Testis (tissue), 3 donors: Measurements from ENCODE around the gene TENM4. TPM values are rescaled to one million over a fixed set of nuclear protein-coding genes. Genes with fewer than 3 reads are reported as not detected.

Experiments
- DNase-seq: peaks from one replicate; pipeline ENCODE4 v3.0.0-alpha.2; 2019
- H3K27ac ChIP-seq, 2 donors: fragments of 200-600 bp; sonication (generic); one replicate each; pipeline ENCODE4 v1.5.1; 2019
- H3K27me3 ChIP-seq: fragments of 200-600 bp; sonication (generic); one replicate; pipeline ENCODE4 v1.5.1; 2019
- H3K36me3 ChIP-seq: fragments of 200-600 bp; sonication (generic); one replicate; pipeline ENCODE4 v1.5.1; 2017; ENCODE audit warnings: low read depth; ENCODE audit errors: missing control alignments
- H3K4me1 ChIP-seq: fragments of 200-600 bp; sonication (generic); one replicate; pipeline ENCODE4 v1.5.1; 2019
- H3K4me3 ChIP-seq, 2 donors: fragments of 200-600 bp; sonication (generic); one replicate each; pipeline ENCODE4 v1.5.1; 2017 to 2019
- H3K9me3 ChIP-seq: fragments of 200-600 bp; sonication (generic); one replicate; pipeline ENCODE4 v1.5.1; 2017
- POLR2A ChIP-seq: fragments of 450-650 bp; IDR thresholded peaks from one replicate; pipeline ENCODE4 v1.6.1; 2017; ENCODE audit warnings: antibody characterized with exemption, mild to moderate bottlenecking, moderate library complexity
- WGBS, 2 donors: methylation state at CpG; one replicate each; pipeline ENCODE4 v1.1.5; 2018; 5-methylcytosine and 5-hydroxymethylcytosine counted together
- intact Hi-C: fragments of 100-400 bp; cut with DNase I; formaldehyde crosslinking; loops from one replicate; pipeline ENCODE4 v1.15.1; 2023; ENCODE audit warnings: low total_unique reads
- polyA plus RNA-seq: library from polyadenylated mRNA; stranded (reverse); fragments of 350-450 nt; fragmentation: Illumina TruSeq; extraction: RNeasy Lipid Tissue Mini Kit (QIAGEN cat#74804); gene quantifications from one replicate; pipeline ENCODE4 v1.2.3, GENCODE V29; 2014; ENCODE audit warnings: low read depth, low replicate concordance; ENCODE audit not compliant: insufficient read depth
- total RNA-seq, 2 donors: library from RNA; depleted of rRNA; stranded (reverse); fragments of >200 nt; gene quantifications; one replicate each; pipeline ENCODE4 v1.2.3, GENCODE V29; 2016
- TF ChIP-seq, protein P1 (sequence below), 3 experiments: fragments of 450-650 bp in 2 of 3; fragments of 200-600 bp in 1 of 3; sonication (generic) in 1 of 3; IDR thresholded peaks; one replicate each; pipeline ENCODE4 v1.5.1; 2016 to 2019; ENCODE audit warnings: antibody characterized with exemption in 3 of 3, mild to moderate bottlenecking in 2 of 3, moderate library complexity in 1 of 3

TENM4 gene
- total and polyA plus RNA-seq, 3 donors from 2014 or later: 10.6 to 17.9 (median 11.4) TPM

GRCh38 chr11:79362206-79362757, 78.5 kb downstream of the TENM4 start:
- no peak overlapping the region for H3K4me3 ChIP-seq
- TF ChIP-seq, protein P1, sequence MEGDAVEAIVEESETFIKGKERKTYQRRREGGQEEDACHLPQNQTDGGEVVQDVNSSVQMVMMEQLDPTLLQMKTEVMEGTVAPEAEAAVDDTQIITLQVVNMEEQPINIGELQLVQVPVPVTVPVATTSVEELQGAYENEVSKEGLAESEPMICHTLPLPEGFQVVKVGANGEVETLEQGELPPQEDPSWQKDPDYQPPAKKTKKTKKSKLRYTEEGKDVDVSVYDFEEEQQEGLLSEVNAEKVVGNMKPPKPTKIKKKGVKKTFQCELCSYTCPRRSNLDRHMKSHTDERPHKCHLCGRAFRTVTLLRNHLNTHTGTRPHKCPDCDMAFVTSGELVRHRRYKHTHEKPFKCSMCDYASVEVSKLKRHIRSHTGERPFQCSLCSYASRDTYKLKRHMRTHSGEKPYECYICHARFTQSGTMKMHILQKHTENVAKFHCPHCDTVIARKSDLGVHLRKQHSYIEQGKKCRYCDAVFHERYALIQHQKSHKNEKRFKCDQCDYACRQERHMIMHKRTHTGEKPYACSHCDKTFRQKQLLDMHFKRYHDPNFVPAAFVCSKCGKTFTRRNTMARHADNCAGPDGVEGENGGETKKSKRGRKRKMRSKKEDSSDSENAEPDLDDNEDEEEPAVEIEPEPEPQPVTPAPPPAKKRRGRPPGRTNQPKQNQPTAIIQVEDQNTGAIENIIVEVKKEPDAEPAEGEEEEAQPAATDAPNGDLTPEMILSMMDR (IDR thresholded peaks at IDR 0.05): no peak
- no peak for TF ChIP-seq POLR2A
- WGBS, 2 donors: 85 to 94% methylated on average over 4 of the region's 4 CpGs
- no peaks in the 10 kb centered on the region for H3K9me3 ChIP-seq
- no peak overlapping the region for H3K27ac ChIP-seq
- no peaks in the 10 kb centered on the region for H3K36me3 ChIP-seq
- no peak for DNase-seq
- intact Hi-C loops: no loop called here
- no peaks in the 10 kb centered on the region for H3K4me1 ChIP-seq
- H3K27me3 ChIP-seq: no peaks in the 10 kb centered on the region

DNA sequence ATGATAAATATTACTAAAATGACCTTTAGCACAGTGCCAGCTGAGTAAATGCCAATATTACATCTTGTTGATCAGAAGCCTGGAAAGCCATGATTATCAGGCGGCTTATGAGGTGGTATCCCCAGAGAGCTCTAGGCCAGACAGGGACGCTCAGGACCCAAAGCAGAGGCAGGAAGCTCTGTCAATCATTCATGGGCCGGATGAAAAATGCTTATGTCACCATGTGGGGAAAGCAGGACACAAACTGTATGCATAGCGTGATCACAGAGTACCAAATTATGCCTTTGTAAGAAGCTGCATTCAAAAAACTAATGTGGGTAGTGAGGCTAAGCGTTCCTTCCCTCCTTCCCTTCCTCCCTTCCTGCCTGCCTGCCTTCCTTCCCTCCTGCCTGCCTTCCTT, 82.6 kb downstream of the TENM4 start:
- no peak for TF ChIP-seq POLR2A
- TF ChIP-seq, protein P1 (IDR thresholded peaks at IDR 0.05): no peak
- 84 to 88% methylated on average over 5 of the region's 5 CpGs for WGBS, 2 donors
- intact Hi-C loops: no loop called here

DNA sequence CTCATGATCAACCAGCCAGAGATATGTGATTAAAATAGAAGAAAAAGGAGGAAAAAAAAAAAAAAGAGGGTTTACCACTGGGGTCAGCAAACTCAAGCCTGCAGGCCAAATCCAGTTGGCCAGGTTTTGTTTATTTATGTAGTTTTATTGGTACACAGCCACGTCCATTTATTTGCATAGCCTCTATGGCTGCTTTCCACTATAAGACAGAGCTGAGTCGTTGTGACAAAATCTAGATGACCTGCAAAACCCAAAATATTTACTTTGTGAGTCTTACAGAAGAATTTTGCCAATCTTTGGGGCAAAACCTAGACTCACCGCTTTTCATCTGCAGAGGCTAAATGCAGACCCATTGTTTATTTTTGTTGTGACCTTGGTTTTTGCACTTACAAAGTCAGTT, 87.1 kb downstream of the TENM4 start:
- Histone ChIP-seq H3K27ac (no peak overlapping the region), H3K36me3 (no peaks in the 10 kb centered on the region), H3K4me3 (no peak overlapping the region), H3K4me1 (no peaks in the 10 kb centered on the region), H3K9me3 (no peaks in the 10 kb centered on the region), H3K27me3 (no peaks in the 10 kb centered on the region)
- no peak for TF ChIP-seq POLR2A
- TF ChIP-seq, protein P1 (IDR thresholded peaks at IDR 0.05): no peak
- DNase-seq: no peak
- 40 to 55% methylated on average over 3 of the region's 3 CpGs for WGBS, 2 donors
- intact Hi-C loops: no loop called here

More for the DNA sequence above, 82.6 kb downstream of the TENM4 start:
- Histone ChIP-seq H3K27ac (no peak overlapping the region), H3K4me3 (no peak overlapping the region), H3K4me1 (no peaks in the 10 kb centered on the region), H3K36me3 (no peaks in the 10 kb centered on the region), H3K9me3 (no peaks in the 10 kb centered on the region), H3K27me3 (no peaks in the 10 kb centered on the region)
- DNase-seq: no peak

DNA sequence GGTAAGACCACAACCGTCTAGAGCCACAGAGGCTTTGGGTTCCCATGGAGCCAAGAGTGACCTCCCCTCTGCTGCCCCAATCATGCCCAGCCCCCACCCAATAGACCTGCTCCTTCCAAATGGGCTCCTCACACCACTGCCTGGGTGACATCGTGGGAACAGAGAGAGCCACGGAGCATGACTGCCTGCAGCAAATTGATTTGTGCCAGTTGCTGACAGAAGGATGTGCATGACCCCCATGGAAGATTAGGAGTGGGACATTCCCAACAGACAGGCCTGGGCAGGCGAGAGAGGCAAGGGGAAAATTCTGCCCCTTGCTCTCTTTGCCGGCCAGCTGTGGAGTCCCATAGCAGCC, 88.5 kb downstream of the TENM4 start:
- no peak for TF ChIP-seq POLR2A
- TF ChIP-seq, protein P1 (IDR thresholded peaks at IDR 0.05): no peak
- Histone ChIP-seq H3K27me3 (no peaks in the 10 kb centered on the region), H3K4me3 (no peak overlapping the region), H3K36me3 (no peaks in the 10 kb centered on the region), H3K4me1 (no peaks in the 10 kb centered on the region), H3K9me3 (no peaks in the 10 kb centered on the region), H3K27ac (no peak overlapping the region)
- intact Hi-C loops: no loop called here
- DNase-seq: no peak
- 38 to 61% methylated on average over 2 to 5 of the region's 5 CpGs for WGBS, 2 donors

DNA sequence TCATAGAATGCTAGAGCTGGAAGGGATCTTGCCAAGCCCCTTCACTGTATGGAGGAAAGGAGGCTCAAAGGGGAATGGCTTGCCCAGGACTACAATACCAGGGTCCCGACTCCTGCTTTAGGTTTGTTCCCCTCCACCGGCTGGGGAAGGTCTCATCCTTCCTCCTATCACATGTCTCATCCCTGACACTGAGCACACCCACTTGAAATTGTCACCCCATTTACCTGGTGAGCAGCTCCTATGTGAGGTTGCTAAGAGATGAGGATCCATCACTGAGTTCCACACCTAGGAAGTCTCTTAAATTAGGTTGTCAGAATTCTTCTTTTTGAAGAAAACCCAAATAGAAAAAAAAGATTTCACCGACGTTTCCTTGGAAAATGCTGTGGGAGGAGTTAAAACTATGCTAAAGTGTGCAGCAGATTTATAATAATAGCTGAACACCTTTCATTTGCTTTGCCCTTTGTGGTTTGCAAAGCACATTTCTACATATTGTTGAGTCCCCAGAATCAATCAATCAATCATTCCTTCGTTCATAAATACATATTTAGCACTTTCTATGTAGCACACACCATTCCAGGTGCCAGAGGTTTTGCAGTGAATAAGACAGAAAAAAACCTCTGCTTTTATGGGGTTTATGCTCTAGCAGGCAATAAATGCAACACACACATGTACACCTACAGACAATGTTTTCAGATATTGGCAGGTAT, 91.7 kb downstream of the TENM4 start:
- Histone ChIP-seq H3K4me1 (no peaks in the 10 kb centered on the region), H3K4me3 (no peak overlapping the region), H3K9me3 (no peaks in the 10 kb centered on the region), H3K27ac (no peak overlapping the region), H3K27me3 (no peaks in the 10 kb centered on the region), H3K36me3 (no peaks in the 10 kb centered on the region)
- intact Hi-C loops: no loop called here
- DNase-seq: no peak
- TF ChIP-seq POLR2A: no peak
- TF ChIP-seq, protein P1 (IDR thresholded peaks at IDR 0.05): no peak
- WGBS, 2 donors: 71 to 84% methylated on average over 5 of the region's 5 CpGs
